C4-2B (cell line): ENCODE data around the gene LLCFC1.
A peak's percentile ranks its signal among the peaks of the same experiment; 100 is the strongest.

Experiments used
- H3K27ac ChIP-seq: fragments of 450-650 bp; 2 replicates; pipeline ENCODE4 v1.5.1; 2017
- ZFX ChIP-seq: fragments of 450-650 bp; IDR thresholded peaks from 2 replicates; pipeline ENCODE4 v1.6.1; 2017
- TF ChIP-seq, protein P1 (sequence below): fragments of 450-650 bp; conservative IDR thresholded peaks from 2 replicates; pipeline ENCODE4 v1.5.1; 2017; ENCODE audit warnings: mild to moderate bottlenecking

The LLCFC1 gene

DNA sequence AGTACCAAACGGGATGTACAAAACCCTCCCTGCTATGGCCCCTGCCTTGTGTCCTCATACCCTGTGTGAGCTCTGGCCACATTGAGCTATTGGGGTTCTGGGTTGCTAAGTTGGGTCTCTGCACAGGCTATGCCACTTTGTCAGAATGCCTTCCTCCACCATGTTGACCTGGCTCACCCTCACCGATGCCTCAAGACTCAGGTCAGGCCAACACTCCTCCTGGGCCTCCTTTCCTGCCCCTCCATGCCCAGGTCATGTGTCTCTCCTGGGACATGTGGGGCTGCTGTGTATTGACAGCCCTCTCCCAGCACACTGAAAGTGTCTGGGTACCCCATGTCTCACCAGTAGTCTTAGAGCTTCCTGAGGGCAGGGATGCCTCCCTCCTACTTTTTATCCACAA lies 20.4 kb upstream of the LLCFC1 start:
- TF ChIP-seq, protein P1, sequence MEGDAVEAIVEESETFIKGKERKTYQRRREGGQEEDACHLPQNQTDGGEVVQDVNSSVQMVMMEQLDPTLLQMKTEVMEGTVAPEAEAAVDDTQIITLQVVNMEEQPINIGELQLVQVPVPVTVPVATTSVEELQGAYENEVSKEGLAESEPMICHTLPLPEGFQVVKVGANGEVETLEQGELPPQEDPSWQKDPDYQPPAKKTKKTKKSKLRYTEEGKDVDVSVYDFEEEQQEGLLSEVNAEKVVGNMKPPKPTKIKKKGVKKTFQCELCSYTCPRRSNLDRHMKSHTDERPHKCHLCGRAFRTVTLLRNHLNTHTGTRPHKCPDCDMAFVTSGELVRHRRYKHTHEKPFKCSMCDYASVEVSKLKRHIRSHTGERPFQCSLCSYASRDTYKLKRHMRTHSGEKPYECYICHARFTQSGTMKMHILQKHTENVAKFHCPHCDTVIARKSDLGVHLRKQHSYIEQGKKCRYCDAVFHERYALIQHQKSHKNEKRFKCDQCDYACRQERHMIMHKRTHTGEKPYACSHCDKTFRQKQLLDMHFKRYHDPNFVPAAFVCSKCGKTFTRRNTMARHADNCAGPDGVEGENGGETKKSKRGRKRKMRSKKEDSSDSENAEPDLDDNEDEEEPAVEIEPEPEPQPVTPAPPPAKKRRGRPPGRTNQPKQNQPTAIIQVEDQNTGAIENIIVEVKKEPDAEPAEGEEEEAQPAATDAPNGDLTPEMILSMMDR = no peak
- no peak for TF ChIP-seq ZFX
- no peak overlapping the region for H3K27ac ChIP-seq

DNA sequence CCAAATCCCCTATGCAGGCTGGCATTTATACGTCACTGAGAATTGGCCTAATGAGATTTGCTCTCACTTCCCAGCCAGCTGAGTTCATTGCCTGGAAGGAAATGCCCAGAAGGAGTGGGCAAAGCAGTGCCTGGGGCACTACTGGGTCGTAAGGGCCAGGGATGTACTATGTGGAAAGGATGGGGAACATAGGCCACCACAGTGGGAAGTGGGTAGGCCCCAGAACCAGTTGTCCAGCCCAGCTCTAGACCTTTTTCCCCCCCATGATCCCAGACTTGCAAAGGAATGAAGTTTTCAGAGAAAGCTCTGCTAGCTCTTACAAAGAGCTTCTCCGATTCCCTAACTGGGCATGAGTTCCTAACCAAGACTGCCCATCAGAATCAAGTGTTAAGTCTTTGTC lies 19.6 kb upstream of the LLCFC1 start:
- no peak overlapping the region for H3K27ac ChIP-seq
- TF ChIP-seq ZFX = no peak
- TF ChIP-seq, protein P1 = no peak

DNA sequence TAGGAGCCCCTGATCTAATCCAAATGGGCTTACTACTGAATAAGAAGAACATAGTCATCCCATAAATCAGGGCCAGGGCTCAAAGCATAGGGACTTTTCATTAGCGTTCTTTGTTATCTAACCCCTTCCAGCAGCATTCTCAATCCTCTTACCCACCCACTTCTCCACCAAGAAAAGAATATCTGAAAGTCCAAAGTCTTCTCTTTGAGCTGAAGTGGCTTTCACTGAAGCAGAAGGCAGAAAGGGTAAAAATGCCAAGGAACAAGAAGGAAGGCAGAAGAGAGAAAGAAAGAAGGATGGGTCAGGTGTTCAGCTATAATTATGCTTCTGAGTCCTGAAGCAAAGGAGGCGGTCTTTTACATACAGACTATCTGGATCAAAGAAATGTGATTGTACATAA lies 15.9 kb upstream of the LLCFC1 start:
- TF ChIP-seq ZFX = no peak
- H3K27ac ChIP-seq = no peak overlapping the region

DNA sequence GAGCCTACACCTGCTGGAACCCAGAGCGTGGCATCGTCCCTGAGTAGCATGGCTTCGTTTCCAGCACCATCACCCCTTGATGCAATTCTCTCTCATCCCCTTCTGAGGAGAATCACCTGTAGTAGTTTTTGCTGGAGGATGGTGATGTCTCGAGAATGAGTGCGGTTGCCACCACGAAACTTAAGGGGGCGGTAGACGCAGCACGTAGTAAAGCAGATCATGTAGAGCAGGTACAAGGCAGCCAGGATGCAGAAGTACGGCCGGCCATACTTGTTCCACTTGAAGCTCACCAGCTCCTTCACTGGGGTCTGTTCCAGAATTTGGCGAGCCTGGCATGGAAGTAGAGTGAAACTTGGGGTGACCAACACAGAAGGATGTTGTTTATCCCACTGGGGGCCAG lies 13.9 kb upstream of the LLCFC1 start:
- no peak overlapping the region for H3K27ac ChIP-seq
- TF ChIP-seq, protein P1 = no peak
- no peak for TF ChIP-seq ZFX

DNA sequence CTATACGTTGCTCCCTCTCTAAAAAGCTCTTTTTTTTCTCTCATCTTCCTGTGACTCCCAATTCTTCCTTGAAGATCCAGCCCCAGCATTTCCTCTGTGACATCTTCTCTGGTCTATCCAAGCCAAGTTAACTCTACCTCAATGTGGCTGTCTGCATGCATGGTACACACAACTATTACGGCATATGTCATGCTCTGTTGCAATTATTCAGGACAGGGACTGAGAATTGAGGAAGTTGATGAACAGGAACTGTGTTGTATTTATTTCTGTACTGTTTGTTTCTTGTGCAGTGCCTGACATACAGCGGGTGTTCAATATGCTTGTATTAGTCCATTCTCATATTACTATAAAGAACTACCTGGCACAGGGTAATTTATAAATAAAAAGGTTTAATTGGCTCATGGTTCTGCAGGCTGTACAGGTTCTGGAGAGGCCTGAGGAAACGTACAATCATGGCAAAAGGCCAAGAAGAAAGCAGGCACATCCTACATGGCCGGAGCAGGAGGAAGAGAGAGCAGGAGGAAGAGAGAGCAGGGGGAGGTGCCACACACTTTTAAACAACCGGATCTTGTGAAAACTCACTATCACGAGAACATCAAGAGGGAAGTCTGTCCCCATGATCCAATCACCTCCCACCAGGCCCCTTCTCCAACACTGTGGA lies 12.1 kb upstream of the LLCFC1 start:
- H3K27ac ChIP-seq = peak overlapping the region; percentile 64
- TF ChIP-seq, protein P1 = no peak
- no peak for TF ChIP-seq ZFX

DNA sequence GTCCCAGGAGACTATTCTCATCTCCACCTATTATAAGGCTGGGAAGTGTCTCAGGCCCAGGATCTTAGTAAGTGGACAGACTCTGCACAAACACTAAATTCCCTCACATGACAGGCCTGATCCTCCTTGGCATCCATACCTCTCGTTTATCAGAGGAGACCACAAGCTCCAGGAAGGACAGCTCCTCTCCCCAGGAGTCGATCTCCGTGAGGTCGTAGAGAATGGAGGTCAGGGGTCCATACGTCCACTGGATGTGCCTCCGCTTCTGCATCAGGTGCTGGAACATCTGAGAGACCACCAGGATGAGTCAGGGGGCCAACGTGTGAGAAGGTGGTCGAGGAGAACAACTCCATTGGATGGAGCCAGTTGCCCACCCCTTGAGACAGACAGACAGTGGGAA lies 11.3 kb upstream of the LLCFC1 start:
- TF ChIP-seq, protein P1 = no peak
- no peak for TF ChIP-seq ZFX

DNA sequence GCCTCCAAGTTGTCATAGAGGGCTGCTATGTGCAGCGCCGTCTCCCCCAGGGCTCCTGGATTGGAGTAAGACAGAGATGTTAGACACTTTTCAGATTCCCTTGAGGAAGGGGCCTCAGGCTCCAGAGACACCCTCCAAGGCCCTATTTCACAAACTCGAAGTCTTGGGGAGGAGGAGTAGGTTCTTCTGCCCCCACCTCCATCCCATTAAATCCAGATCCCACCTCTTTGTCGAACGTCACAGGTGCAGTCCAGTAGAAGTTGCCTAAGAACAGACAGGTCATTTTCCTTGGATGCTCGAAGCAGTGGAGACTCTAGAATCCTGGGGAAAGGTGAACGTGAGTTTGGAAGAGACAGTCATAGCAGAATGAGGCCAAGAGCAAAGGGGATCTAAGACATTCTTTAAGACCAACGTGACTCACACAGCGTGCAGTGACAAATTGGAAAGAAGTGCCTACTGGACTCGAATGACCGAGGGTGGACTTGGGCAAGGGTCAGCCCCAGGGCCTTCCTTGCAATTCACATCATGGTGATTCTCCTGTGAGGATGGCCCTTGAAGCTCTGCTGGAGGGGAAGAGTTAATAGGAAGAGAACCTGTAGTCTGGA lies 9.1 kb upstream of the LLCFC1 start:
- no peak overlapping the region for H3K27ac ChIP-seq
- TF ChIP-seq ZFX = no peak
- TF ChIP-seq, protein P1 = no peak

More for the DNA sequence above, 11.3 kb upstream of the LLCFC1 start:
- H3K27ac ChIP-seq = peak overlapping the region; percentile 64
